PC-9 (cell line): ENCODE measurements around the gene FAM114A1. TPM values are rescaled to one million over a fixed set of nuclear protein-coding genes. Genes with fewer than 3 reads are reported as not detected.

Source experiments
- BruUV-seq: library from RNA; stranded (reverse); fragments of 400-500 nt; replicated peaks from 2 replicates; lab custom pipeline; 2021; lab: Mats Ljungman, UMichigan
- CTCF ChIA-PET: fragments of 300-600 bp; sonication (Branson Sonifier 250); formaldehyde crosslinking; loops from one replicate; lab custom pipeline; 2022; ENCODE audit warnings: antibody characterized with exemption; lab: Charles Lee
- POLR2A ChIA-PET: fragments of 300-600 bp; sonication (Branson Sonifier 250); formaldehyde crosslinking; loops from one replicate; lab custom pipeline; 2022; ENCODE audit warnings: antibody characterized with exemption; ENCODE audit not compliant: unreplicated experiment; lab: Charles Lee
- DNase-seq, 2 experiments: peaks; one replicate each; pipeline versions ENCODE4 v3.0.0 to v3.0.0-alpha.2; 2015 to 2022; ENCODE audit warnings: mixed read lengths in 1 of 2
- H2AFZ ChIP-seq: fragments of 200-600 bp; sonication (generic); 2 replicates; pipeline ENCODE4 v1.8.1; 2017; ENCODE audit warnings: antibody characterized with exemption
- H3F3A ChIP-seq: fragments of 200-600 bp; sonication (generic); 2 replicates; pipeline ENCODE4 v1.8.1; 2017; ENCODE audit warnings: antibody characterized with exemption, mild to moderate bottlenecking, low read depth; ENCODE audit not compliant: insufficient read depth
- H3K27ac ChIP-seq: fragments of 200-600 bp; sonication (generic); 2 replicates; pipeline ENCODE4 v1.6.1; 2016; ENCODE audit warnings: mixed run types
- H3K27me3 ChIP-seq: fragments of 200-600 bp; sonication (generic); 2 replicates; pipeline ENCODE4 v1.6.1; 2016; ENCODE audit warnings: low read depth, mixed run types; ENCODE audit not compliant: insufficient read depth
- H3K36me3 ChIP-seq: fragments of 200-600 bp; sonication (generic); 2 replicates; pipeline ENCODE4 v1.6.1; 2016; ENCODE audit warnings: low read depth, mixed run types
- H3K4me1 ChIP-seq: fragments of 200-600 bp; sonication (generic); replicated peaks from 2 replicates; pipeline ENCODE4 v1.6.1; 2016; ENCODE audit warnings: mixed run types; ENCODE audit not compliant: insufficient read depth
- H3K4me2 ChIP-seq: fragments of 200-600 bp; sonication (generic); 2 replicates; pipeline ENCODE4 v1.6.1; 2017; ENCODE audit warnings: mixed run types
- H3K4me3 ChIP-seq: fragments of 200-600 bp; sonication (generic); 2 replicates; pipeline ENCODE4 v1.6.1; 2016; ENCODE audit warnings: mixed run types
- H3K79me2 ChIP-seq: fragments of 200-600 bp; sonication (generic); 2 replicates; pipeline ENCODE4 v1.6.1; 2017; ENCODE audit warnings: low read depth, mixed run types
- H3K9me2 ChIP-seq: fragments of 200-600 bp; sonication (generic); 2 replicates; pipeline ENCODE4 v1.8.1; 2017; ENCODE audit warnings: mild to moderate bottlenecking; ENCODE audit not compliant: insufficient read depth
- H3K9me3 ChIP-seq: fragments of 200-600 bp; sonication (generic); 2 replicates; pipeline ENCODE4 v1.8.1; 2016; ENCODE audit warnings: low read depth; ENCODE audit not compliant: insufficient read depth
- H4K20me1 ChIP-seq: fragments of 200-600 bp; sonication (generic); 2 replicates; pipeline ENCODE4 v1.8.1; 2017; ENCODE audit not compliant: insufficient read depth
- EZH2 ChIP-seq: fragments of 200-600 bp; sonication (generic); IDR thresholded peaks from 2 replicates; pipeline ENCODE4 v1.8.0; 2017; ENCODE audit warnings: antibody characterized with exemption, low read depth
- intact Hi-C: fragments of 100-400 bp; cut with micrococcal nuclease; formaldehyde crosslinking; loops from one replicate; pipeline ENCODE4 v1.10.0; 2022; ENCODE audit not compliant: unreplicated experiment
- total RNA-seq: library from RNA; stranded (reverse); gene quantifications from 2 replicates; pipeline ENCODE4 v1.2.3, GENCODE V29; 2021
- TF ChIP-seq, protein P1 (sequence below): fragments of 200-600 bp; sonication (generic); conservative IDR thresholded peaks from 2 replicates; pipeline ENCODE4 v1.6.1; 2017; ENCODE audit warnings: mixed run types, antibody characterized with exemption, mild to moderate bottlenecking, moderate library complexity

Gene FAM114A1
- total RNA-seq, 1 experiment from 2014 or later: 73.7 TPM

DNA sequence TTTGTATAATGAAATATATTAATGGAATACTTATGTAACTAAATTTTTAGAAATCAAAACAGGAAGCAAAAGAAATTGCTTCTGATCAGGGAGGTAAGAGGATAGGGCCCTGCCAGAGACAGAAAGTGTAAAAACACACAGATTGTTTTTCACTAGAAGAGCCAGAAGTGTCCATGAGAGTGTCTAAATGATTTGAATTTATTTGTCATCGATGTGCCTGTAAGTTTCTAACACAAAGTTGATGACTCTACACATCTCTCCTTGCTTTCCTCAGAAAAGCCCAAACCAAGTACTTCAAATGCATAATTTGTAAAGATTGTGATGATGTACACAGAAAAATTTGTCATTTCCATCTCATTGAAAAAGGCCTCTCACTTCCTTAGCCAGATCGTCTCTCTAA is 84.0 kb downstream of the FAM114A1 start:
- Histone ChIP-seq H3K27ac (no peak overlapping the region), H3K4me3 (no peak overlapping the region), H2AFZ (no peak overlapping the region), H3K9me3 (no peaks in the 10 kb centered on the region), H3K9me2 (no peaks in the 10 kb centered on the region), H3K79me2 (no peaks in the 10 kb centered on the region), H3K27me3 (no peaks in the 10 kb centered on the region), H3K4me1 (peaks cover 23% of the 10 kb centered on the region), H3K4me2 (no peak overlapping the region), H4K20me1 (no peaks in the 10 kb centered on the region), H3F3A (peaks cover 21% of the 10 kb centered on the region; the same call in 1 of the 2 replicates), H3K36me3 (no peaks in the 10 kb centered on the region)
- intact Hi-C loops: no loop called here
- CTCF ChIA-PET: no interaction called here
- no TSS peak for BruUV-seq
- POLR2A ChIA-PET: interaction anchor here (0.6 kb wide), 2 partner anchors 94 to 305 kb away, joined by 6 read pairs; no protein-coding TSS in a partner anchor
- DNase-seq: no peak
- no peak for TF ChIP-seq EZH2

DNA sequence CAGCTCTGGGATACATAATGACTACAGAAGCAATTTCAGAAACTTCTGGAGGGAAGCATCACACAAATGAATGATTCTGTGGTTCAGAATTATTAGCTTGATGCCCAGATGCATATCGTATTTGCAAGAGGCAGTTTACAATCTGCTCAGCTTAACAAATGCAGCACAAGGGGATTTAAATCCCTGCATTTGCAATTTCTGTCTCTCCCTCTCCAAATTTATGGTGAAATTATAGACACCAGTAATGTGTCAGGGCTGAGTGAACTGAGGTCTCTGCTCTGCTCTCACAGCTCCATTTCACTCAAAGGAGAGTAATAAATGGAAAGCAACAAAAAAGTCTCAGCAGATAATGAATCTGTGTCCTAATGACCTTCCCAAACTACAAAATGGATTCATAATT is 84.4 kb downstream of the FAM114A1 start:
- Histone ChIP-seq H3K27me3 (no peaks in the 10 kb centered on the region), H2AFZ (no peak overlapping the region), H3K4me1 (peaks cover 23% of the 10 kb centered on the region), H3K4me3 (no peak overlapping the region), H3K4me2 (no peak overlapping the region), H3K79me2 (no peaks in the 10 kb centered on the region), H3K9me3 (no peaks in the 10 kb centered on the region), H3K9me2 (no peaks in the 10 kb centered on the region), H3K36me3 (no peaks in the 10 kb centered on the region), H4K20me1 (no peaks in the 10 kb centered on the region), H3K27ac (no peak overlapping the region), H3F3A (peaks cover 19% of the 10 kb centered on the region; the same call in 1 of the 2 replicates)
- DNase-seq: no peak
- CTCF ChIA-PET: no interaction called here
- no TSS peak for BruUV-seq
- intact Hi-C loops: no loop called here
- no peak for TF ChIP-seq EZH2
- TF ChIP-seq, protein P1, sequence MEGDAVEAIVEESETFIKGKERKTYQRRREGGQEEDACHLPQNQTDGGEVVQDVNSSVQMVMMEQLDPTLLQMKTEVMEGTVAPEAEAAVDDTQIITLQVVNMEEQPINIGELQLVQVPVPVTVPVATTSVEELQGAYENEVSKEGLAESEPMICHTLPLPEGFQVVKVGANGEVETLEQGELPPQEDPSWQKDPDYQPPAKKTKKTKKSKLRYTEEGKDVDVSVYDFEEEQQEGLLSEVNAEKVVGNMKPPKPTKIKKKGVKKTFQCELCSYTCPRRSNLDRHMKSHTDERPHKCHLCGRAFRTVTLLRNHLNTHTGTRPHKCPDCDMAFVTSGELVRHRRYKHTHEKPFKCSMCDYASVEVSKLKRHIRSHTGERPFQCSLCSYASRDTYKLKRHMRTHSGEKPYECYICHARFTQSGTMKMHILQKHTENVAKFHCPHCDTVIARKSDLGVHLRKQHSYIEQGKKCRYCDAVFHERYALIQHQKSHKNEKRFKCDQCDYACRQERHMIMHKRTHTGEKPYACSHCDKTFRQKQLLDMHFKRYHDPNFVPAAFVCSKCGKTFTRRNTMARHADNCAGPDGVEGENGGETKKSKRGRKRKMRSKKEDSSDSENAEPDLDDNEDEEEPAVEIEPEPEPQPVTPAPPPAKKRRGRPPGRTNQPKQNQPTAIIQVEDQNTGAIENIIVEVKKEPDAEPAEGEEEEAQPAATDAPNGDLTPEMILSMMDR: no peak
- POLR2A ChIA-PET: interaction anchor here (0.6 kb wide), 2 partner anchors 93 to 304 kb away, joined by 6 read pairs; no protein-coding TSS in a partner anchor

DNA sequence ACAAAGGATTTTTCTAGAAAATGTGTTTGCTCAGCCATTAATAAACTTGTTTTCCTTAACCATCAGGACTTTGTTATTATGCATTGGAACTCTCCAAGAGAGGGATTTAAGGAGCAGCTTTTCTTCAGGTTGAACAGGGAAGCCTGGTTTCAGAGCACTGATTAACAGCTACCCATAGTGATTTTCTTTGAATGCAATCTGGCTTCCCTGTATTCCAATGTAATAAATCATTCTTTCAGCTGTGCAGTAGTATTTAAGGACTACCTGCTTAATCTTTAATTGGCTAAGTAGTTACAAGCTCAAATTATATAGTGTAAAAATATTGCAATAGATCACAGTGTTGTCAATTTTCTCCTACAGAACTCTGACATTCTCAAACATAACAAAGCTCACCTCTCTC is 87.1 kb downstream of the FAM114A1 start:
- peaks cover 5% of the 10 kb centered on the region for H3K4me1 ChIP-seq
- no peaks in the 10 kb centered on the region for H3K9me2 ChIP-seq
- no TSS peak for BruUV-seq
- H3K79me2 ChIP-seq: no peaks in the 10 kb centered on the region
- H3F3A ChIP-seq: 0 out of 2 replicates have a peak, but pooled peaks cover 2% of the 10 kb centered on the region
- no peaks in the 10 kb centered on the region for H3K27me3 ChIP-seq
- no peak for DNase-seq
- H3K9me3 ChIP-seq: no peaks in the 10 kb centered on the region
- H4K20me1 ChIP-seq: no peaks in the 10 kb centered on the region
- intact Hi-C loops: no loop called here
- H3K4me2 ChIP-seq: no peak overlapping the region
- no peaks in the 10 kb centered on the region for H3K36me3 ChIP-seq
- H3K27ac ChIP-seq: no peak overlapping the region
- ChIA-PET POLR2A (interaction anchor here (0.6 kb wide), 1 partner anchor 13 kb away, joined by 3 read pairs; no protein-coding TSS in a partner anchor), CTCF (no interaction called here)
- no peak overlapping the region for H2AFZ ChIP-seq
- no peak for TF ChIP-seq EZH2
- TF ChIP-seq, protein P1: no peak
- H3K4me3 ChIP-seq: no peak overlapping the region

DNA sequence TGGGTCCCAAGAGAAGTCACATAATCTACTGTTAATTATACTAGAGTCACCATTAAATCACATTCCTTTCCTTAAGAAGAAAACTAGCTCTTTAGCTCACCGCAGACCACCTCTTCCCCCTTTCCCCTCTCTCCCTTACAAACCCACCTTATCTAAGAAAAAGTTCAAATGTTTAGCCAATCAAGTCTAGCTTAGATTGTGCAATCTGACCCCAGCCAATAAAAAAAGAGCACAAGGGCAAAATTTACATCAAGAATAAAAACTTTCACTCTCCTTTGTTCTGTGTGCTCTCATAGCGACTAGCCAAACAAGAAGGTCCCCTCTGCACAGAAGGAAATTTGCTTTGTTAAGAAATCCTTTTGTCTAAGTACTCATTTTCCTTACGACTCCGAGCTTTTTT is 88.4 kb downstream of the FAM114A1 start:
- Histone ChIP-seq H3K27me3 (no peaks in the 10 kb centered on the region), H2AFZ (no peak overlapping the region), H3K9me2 (no peaks in the 10 kb centered on the region), H3K4me3 (no peak overlapping the region), H3K4me2 (no peak overlapping the region), H4K20me1 (no peaks in the 10 kb centered on the region), H3K4me1 (no peaks in the 10 kb centered on the region), H3F3A (no peaks in the 10 kb centered on the region), H3K79me2 (no peaks in the 10 kb centered on the region), H3K36me3 (no peaks in the 10 kb centered on the region), H3K27ac (no peak overlapping the region), H3K9me3 (no peaks in the 10 kb centered on the region)
- DNase-seq: no peak
- intact Hi-C loops: no loop called here
- no TSS peak for BruUV-seq
- no peak for TF ChIP-seq EZH2
- TF ChIP-seq, protein P1: no peak
- POLR2A ChIA-PET: no interaction called here
- CTCF ChIA-PET: no interaction called here
